ENCODE results near the gene CCDC18.
"Not testable (repeated sequence)": the region's sequence is repeated elsewhere in the genome, so short reads cannot be mapped to it uniquely, and the experiment has no call there.

The CCDC18 gene

DNA sequence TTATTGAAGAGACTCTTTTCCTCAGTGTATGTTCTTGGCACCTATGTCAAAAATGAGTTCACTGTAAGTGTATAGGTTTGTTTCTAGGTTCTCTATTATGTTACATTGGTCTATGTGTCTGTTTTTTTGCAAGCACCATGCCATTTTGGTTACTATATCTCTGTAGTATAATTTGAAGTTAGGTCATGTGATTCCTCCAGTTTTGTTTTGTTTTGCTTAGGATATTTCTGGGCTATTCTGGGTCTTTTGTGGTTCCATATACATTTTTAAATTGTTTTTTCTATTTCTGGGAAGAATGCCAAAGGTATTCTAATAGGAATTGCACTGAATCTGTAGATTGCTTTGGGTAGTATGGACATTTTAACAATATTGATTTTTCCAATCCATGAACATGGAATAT, 13.5 kb upstream of the CCDC18 start:
- Histone ChIP-seq H3K79me2 (ENCODE audit: control insufficient read depth, low read length) (peaks cover 92% of the 10 kb centered on the region), H3K36me3 (ENCODE audit: control insufficient read depth, low read length) (peaks cover 27% of the 10 kb centered on the region), H3K4me1 (ENCODE audit: control insufficient read depth, low read length) (no peaks in the 10 kb centered on the region), H3K9me3 (ENCODE audit: control insufficient read depth, insufficient read depth, low read length) (no peaks in the 10 kb centered on the region), H3K4me3 (ENCODE audit: low read length) (no peak overlapping the region), H3F3A (ENCODE audit: control insufficient read depth, insufficient read depth) (no peaks in the 10 kb centered on the region), H3K27me3 (ENCODE audit: control insufficient read depth, low read length) (no peaks in the 10 kb centered on the region), H3K27ac (ENCODE audit: low read depth, low read length) (no peak overlapping the region), H3K9me2 (replicated peaks; ENCODE audit: control insufficient read depth, low read length) (no peaks in the 10 kb centered on the region), H4K20me1 (ENCODE audit: control insufficient read depth, insufficient read depth, low read depth, low read length) (no peaks in the 10 kb centered on the region), H3K4me2 (ENCODE audit: low read length) (no peak overlapping the region)
- TF ChIP-seq, protein P1, sequence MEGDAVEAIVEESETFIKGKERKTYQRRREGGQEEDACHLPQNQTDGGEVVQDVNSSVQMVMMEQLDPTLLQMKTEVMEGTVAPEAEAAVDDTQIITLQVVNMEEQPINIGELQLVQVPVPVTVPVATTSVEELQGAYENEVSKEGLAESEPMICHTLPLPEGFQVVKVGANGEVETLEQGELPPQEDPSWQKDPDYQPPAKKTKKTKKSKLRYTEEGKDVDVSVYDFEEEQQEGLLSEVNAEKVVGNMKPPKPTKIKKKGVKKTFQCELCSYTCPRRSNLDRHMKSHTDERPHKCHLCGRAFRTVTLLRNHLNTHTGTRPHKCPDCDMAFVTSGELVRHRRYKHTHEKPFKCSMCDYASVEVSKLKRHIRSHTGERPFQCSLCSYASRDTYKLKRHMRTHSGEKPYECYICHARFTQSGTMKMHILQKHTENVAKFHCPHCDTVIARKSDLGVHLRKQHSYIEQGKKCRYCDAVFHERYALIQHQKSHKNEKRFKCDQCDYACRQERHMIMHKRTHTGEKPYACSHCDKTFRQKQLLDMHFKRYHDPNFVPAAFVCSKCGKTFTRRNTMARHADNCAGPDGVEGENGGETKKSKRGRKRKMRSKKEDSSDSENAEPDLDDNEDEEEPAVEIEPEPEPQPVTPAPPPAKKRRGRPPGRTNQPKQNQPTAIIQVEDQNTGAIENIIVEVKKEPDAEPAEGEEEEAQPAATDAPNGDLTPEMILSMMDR (IDR thresholded peaks at IDR 0.05; ENCODE audit: low read depth, low read length, poor library complexity, severe bottlenecking): no peak
- TF ChIP-seq EZH2phosphoT487 (IDR thresholded peaks at IDR 0.05; ENCODE audit: borderline replicate concordance, low read length): no peak

DNA sequence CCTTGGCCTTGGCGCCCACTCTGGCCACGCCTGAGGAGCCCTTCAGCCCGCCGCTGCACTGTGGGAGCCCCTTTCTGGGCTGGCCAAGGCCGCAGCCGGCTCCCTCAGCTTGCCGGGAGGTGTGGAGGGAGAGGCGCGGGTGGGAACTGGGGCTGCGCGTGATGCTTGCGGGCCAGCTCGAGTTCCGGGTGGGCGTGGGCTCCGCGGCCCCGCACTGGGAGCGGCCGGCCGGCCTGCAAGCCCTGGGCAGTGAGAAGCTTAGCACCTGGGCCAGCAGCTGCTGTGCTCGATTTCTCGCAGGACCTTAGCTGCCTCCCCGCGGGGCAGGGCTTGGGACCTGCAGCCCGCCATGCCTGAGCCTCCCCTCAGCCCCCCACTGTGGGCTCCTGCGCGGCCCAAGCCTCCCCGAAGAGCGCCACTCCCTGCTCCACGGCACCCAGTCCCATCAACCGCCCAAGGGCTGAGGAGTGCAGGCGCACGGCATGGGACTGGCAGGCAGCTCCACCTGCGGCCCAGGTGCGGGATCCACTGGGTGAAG, 10.3 kb upstream of the CCDC18 start:
- H3K4me2 ChIP-seq (ENCODE audit: low read length); H3K9me2 ChIP-seq (replicated peaks; ENCODE audit: control insufficient read depth, low read length); H3K27me3 ChIP-seq (ENCODE audit: control insufficient read depth, low read length); H3K9me3 ChIP-seq (ENCODE audit: control insufficient read depth, insufficient read depth, low read length); H3K27ac ChIP-seq (ENCODE audit: low read depth, low read length); H3F3A ChIP-seq (ENCODE audit: control insufficient read depth, insufficient read depth); H3K4me3 ChIP-seq (ENCODE audit: low read length); H3K4me1 ChIP-seq (ENCODE audit: control insufficient read depth, low read length); H4K20me1 ChIP-seq (ENCODE audit: control insufficient read depth, insufficient read depth, low read depth, low read length): not testable (repeated sequence)
- peaks cover 47% of the 10 kb centered on the region for H3K36me3 ChIP-seq (ENCODE audit: control insufficient read depth, low read length)
- H3K79me2 ChIP-seq (ENCODE audit: control insufficient read depth, low read length): peaks cover 97% of the 10 kb centered on the region

DNA sequence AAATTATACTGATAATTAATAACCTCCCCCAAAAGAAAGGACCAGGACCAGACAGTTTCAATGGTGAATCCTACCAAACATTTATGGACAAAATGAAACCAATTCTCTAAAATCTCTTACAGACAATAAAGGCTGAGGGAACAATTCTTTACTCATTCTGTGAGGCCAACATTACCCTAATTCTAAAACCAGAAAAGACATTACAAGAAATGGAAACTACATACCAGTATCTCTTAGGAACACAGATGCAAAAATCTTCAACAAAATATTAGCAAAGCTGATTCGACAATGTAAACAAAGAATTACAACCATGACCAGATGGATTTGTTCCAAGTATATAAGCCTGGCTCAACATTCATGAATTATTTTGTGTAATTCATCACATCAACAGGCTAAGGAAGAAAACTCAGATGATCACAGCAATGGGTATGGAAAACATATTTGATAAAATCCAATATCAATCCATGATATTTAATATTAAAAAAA, 8.9 kb upstream of the CCDC18 start:
- TF ChIP-seq EZH2phosphoT487 (IDR thresholded peaks at IDR 0.05; ENCODE audit: borderline replicate concordance, low read length): no peak
- TF ChIP-seq, protein P1 (IDR thresholded peaks at IDR 0.05; ENCODE audit: low read depth, low read length, poor library complexity, severe bottlenecking): no peak
- no peaks in the 10 kb centered on the region for H3K27me3 ChIP-seq (ENCODE audit: control insufficient read depth, low read length)
- H3K4me1 ChIP-seq (ENCODE audit: control insufficient read depth, low read length): no peaks in the 10 kb centered on the region
- H3K4me3 ChIP-seq (ENCODE audit: low read length): no peak overlapping the region
- H3K79me2 ChIP-seq (ENCODE audit: control insufficient read depth, low read length): peaks cover 96% of the 10 kb centered on the region
- H3K9me3 ChIP-seq (ENCODE audit: control insufficient read depth, insufficient read depth, low read length): no peaks in the 10 kb centered on the region
- H3K36me3 ChIP-seq (ENCODE audit: control insufficient read depth, low read length): peaks cover 50% of the 10 kb centered on the region
- H3K9me2 ChIP-seq (replicated peaks; ENCODE audit: control insufficient read depth, low read length): no peaks in the 10 kb centered on the region
- H3K27ac ChIP-seq (ENCODE audit: low read depth, low read length): no peak overlapping the region
- H3F3A ChIP-seq (ENCODE audit: control insufficient read depth, insufficient read depth): peaks cover 4% of the 10 kb centered on the region; the same call in 1 of the 2 replicates
- no peaks in the 10 kb centered on the region for H4K20me1 ChIP-seq (ENCODE audit: control insufficient read depth, insufficient read depth, low read depth, low read length)
- H3K4me2 ChIP-seq (ENCODE audit: low read length): no peak overlapping the region

DNA sequence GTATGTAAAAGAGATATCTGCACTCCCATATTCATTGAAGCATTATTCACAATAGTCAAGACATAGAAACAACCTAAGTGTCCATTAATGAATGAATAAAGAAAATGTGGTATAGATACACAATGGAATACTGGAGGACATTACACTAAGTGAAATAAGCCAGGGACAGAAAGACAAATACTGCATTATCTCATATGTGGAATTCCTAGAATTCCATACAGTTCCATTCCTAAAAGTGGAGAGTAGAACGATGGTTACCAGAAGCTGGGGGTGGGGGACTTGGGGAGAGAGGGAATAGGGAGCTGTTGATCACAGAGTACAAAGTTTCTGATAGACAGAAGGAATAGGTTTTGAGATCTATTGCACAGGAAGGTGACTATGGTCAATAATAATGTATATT, 7.7 kb upstream of the CCDC18 start:
- Histone ChIP-seq H3K36me3 (ENCODE audit: control insufficient read depth, low read length) (peaks cover 51% of the 10 kb centered on the region), H3K27me3 (ENCODE audit: control insufficient read depth, low read length) (no peaks in the 10 kb centered on the region), H3K4me1 (ENCODE audit: control insufficient read depth, low read length) (peaks cover 2% of the 10 kb centered on the region), H3K79me2 (ENCODE audit: control insufficient read depth, low read length) (peaks cover 96% of the 10 kb centered on the region), H3K4me2 (ENCODE audit: low read length) (no peak overlapping the region), H3F3A (ENCODE audit: control insufficient read depth, insufficient read depth) (peaks cover 4% of the 10 kb centered on the region; the same call in 1 of the 2 replicates), H4K20me1 (ENCODE audit: control insufficient read depth, insufficient read depth, low read depth, low read length) (no peaks in the 10 kb centered on the region), H3K4me3 (ENCODE audit: low read length) (no peak overlapping the region), H3K27ac (ENCODE audit: low read depth, low read length) (no peak overlapping the region), H3K9me2 (replicated peaks; ENCODE audit: control insufficient read depth, low read length) (no peaks in the 10 kb centered on the region), H3K9me3 (ENCODE audit: control insufficient read depth, insufficient read depth, low read length) (no peaks in the 10 kb centered on the region)
- TF ChIP-seq EZH2phosphoT487 (IDR thresholded peaks at IDR 0.05; ENCODE audit: borderline replicate concordance, low read length): no peak
- TF ChIP-seq, protein P1 (IDR thresholded peaks at IDR 0.05; ENCODE audit: low read depth, low read length, poor library complexity, severe bottlenecking): no peak

DNA sequence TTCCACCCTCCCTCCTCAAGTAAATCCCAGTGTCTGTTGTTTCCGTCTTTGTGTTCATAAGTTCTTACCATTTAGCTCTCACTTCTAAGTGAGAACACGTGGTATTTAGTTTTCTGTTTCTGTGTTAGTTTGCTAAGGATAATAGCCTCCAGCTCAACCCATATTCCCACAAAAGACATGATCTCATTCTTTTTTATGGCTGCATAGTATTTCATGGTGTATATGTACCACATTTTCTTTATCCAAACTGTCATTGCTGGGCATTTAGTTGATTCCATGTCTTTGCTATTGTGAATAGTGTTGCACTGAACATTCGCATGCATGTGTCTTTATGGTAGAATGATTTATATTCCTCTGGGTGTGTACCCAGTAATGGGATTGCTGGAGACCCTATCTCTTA, 5.9 kb upstream of the CCDC18 start:
- peaks cover 14% of the 10 kb centered on the region for H3K4me1 ChIP-seq (ENCODE audit: control insufficient read depth, low read length)

More for the DNA sequence above, 5.9 kb upstream of the CCDC18 start:
- not testable (repeated sequence) for H4K20me1 ChIP-seq (ENCODE audit: control insufficient read depth, insufficient read depth, low read depth, low read length); H3K4me2 ChIP-seq (ENCODE audit: low read length); H3K9me3 ChIP-seq (ENCODE audit: control insufficient read depth, insufficient read depth, low read length); H3K27me3 ChIP-seq (ENCODE audit: control insufficient read depth, low read length); H3K27ac ChIP-seq (ENCODE audit: low read depth, low read length); H3K9me2 ChIP-seq (replicated peaks; ENCODE audit: control insufficient read depth, low read length); H3F3A ChIP-seq (ENCODE audit: control insufficient read depth, insufficient read depth); H3K4me3 ChIP-seq (ENCODE audit: low read length)
- peaks cover 96% of the 10 kb centered on the region for H3K79me2 ChIP-seq (ENCODE audit: control insufficient read depth, low read length)
- H3K36me3 ChIP-seq (ENCODE audit: control insufficient read depth, low read length): peaks cover 44% of the 10 kb centered on the region
